Measurements from ENCODE around the gene PRRT1B. TPM values are rescaled to one million over a fixed set of nuclear protein-coding genes. Genes with fewer than 3 reads are reported as not detected.
"Not testable (repeated sequence)": the region's sequence is repeated elsewhere in the genome, so short reads cannot be mapped to it uniquely, and the experiment has no call there.

Gene PRRT1B
- total RNA-seq = not detected
- long read RNA-seq = 0 reads

DNA sequence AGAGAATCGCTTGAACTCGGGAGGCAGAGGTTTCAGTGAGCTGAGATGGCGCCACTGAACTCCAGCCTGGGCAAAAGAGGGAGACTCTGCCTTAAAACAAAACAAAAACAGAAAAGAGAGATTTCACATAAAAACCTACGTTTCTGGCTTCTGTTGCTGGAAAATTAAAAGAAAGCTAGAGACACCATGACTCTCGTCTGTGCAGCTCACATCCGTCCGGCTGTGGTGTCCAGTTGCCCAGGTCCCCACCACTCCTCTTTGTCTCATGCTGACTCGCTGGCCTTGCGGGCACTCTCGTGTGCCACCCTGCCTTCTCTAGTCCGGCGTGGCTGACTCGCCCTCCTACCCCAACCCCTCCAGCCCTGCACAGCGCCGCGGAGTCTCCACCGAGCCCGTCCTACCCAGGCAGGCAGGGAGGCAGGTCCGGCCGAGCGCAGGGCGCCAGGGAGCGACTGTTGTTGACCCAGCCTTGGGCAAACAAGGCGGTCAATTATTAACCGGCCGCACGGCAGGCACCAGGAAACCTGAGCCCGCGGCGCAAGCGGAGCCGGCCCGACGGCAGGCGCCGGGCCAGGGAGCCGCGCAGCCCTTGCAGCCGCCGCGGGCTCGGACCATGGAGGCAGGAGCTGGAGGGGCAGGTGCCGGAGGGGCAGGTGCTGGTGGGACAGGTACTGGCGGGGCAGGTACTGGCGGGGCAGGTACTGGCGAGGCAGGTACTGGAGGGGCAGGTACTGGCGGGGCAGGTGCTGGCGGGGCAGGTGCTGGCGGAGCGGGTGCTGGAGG, at the start of gene PRRT1B:
PRRT1B (plus strand) TSS at position 521 of the 783 bp plus-strand sequence; CDS start at position 614, 93 bp downstream.
- intact Hi-C loops (cut with DNase I) = no loop called here
- DNase-seq (no peak), ATAC-seq (peak; percentile 19 to 30)

DNA sequence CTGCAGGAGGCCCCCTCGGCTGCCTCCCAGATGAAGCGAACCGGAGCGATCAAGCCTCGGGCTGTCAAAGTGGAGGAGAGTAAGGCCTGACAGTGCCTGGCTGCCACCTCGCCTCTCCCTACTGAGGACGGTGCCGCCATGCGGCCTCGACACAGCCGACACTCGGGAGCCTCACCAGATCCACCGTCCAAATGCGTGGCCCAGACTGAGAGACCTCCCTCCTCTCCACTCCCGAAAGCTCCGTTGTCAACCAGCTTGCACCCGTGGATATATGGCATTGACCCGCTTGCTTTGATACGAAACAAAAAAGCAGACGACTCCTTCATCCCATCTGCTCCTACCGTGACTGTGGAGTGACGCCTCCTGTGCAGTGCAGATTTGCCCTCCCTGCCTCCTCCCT, 49.5 kb upstream of the PRRT1B start:
- ATAC-seq = no peak
- intact Hi-C loops (cut with DNase I) = no loop called here
- DNase-seq = no peak

DNA sequence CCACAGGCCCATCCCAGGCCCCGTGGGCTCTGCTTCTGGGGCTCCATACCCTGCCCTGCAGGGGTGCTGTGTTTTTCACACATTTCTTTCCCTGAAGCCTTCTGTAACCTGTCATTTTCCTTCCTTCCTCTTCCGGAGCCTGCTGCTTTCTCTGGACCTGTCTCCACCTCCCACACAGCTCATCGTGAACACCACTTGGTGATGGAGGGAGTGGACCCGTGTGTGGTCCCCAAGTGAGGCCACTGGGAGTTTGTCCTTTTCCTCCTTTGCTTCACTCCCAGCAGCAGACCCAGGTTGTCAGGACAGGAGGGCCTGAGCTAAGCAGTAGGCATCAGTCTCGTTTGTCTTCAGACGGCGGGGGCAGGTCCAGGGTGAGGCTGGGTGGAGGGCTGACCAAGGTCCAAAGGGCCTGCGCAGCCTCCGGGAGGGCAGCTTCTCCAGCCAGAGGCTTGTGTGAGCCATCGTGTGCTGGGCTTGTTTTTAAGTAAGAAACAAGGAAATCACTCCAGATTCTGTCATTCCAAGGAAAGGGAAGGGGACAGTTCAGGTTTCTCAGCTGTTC, 48.4 kb upstream of the PRRT1B start:
- DNase-seq (no peak), ATAC-seq (no peak)
- intact Hi-C loops (cut with DNase I) = no loop called here

DNA sequence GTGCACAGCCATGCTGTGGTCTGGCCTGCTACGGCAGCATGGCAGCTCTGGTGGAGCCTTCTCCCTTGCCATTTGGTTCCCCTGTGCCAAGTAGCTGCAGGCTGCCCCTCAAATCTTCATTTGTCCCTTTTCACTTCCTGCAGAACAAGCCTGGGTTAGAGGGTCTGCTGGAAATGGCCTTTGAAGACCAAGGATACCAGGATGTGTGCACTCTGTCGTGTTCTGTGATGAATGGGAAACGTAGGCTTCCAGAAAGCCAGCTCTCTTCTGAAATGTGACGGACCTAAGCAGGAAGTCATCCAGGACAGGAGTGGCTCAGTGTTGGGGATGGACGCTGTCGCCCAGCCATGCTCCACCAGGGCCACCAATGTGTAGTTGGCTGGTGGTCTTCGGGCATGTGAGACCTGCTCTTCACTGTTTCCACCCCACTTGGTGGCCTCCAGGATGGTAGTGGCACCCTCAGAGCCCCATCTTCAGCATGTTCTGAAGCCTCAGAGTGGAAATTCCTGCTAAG, 46.0 kb upstream of the PRRT1B start:
- intact Hi-C loops (cut with DNase I) = no loop called here
- no peak for ATAC-seq
- no peak for DNase-seq

DNA sequence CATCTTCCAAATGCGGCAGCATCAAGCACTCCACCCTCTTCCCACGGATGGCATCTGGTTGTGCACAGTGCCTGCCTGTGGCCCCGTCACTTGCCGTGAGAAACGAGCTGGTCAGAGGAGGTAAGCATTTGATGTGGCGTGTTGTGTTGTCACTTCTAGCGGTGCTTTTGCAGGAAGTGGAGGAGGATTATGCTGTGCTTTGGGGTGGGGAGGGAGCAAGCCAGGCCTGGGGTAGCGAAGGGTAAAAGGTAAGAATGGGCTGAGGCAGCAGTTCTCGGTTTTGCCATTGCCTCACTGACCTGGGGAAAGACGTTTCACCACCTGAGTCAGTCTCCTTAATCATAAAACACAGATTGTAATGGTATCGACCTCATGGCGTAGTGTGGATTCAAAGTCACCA, 44.9 kb upstream of the PRRT1B start:
- no peak for ATAC-seq
- intact Hi-C loops (cut with DNase I) = loop anchor here in 1 of 2 donors (10.0 kb wide), 1 partner anchor 244 kb away; the partner anchor contains the start of gene RAPGEF1
- DNase-seq = no peak

DNA sequence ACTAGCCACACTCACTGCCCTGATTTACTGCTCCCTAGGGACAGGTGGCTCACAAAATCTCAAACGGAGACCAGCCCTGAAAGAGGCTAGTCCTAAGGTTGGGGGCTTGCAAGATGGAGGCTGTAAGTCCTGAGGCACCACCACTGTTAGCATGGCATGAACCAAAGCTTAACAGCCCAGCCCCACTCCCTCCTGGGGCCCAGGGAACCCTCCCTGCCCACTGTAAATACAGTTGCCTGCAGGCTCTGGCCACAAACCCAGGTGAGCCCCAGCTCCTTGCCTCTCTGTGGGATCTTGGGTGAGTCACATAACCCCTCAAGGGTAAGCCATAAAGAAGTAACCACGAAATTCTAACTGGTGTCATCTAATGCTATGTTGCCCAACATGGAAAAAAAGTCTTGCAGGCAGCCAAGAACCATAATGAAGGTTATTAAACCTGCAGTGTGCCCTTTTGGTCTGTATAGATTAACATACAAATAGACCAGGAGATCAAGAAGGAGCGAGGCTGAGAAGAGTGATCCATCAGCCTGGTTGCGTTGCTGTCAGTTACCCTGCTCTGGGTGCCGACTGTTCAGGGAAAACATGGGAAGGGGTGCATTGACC, 44.3 kb upstream of the PRRT1B start:
- intact Hi-C loops (cut with DNase I) = loop anchor here in 1 of 2 donors (10.0 kb wide), 1 partner anchor 244 kb away; the partner anchor contains the start of gene RAPGEF1
- DNase-seq (no peak), ATAC-seq (no peak)

DNA sequence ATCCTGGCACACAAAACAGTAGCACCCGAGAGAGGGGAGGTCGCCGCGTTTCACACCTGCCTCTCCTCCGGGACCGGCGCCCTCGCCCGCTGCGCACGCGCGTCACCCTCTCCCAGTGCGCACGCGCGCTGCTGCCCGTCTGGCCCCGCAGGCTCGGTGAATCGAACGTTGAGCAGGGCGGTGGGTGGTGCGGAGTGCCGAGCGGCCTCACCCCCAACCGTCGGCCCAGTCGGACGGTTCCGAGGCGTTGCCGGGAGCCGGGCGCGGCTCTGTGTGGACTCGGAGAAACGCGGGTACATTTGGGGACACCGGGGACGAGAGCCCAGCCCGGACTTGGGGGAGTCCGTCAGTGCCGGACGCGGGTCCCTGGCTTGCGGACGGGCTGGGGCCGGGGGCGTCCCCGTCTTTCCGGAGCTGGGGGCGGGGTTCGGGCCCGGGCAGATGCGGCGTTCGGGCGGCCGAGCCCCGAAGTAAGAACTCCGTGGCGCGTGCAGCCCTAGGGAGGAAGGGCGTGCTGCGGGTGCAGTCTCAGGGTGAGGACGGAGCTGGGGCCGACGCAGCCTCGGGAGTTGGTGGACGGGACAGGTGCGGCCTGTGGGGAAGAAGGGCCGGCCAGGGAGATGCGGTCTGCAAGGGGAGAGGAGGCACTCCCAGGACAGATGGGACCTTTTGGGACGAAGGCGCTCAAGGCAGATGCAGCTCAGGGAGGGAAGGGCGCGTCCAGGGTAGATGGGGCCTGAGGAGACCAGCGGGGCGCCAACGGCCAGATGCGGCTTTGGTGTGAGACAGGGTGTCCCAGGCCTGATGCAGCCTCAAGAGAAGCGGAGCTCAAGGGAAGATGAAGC, 42.3 kb upstream of the PRRT1B start, which contains the start of gene POMT1:
POMT1 (plus strand) TSS at position 138 of the 845 bp plus-strand sequence. CDS start 1,301 bp downstream, outside the sequence.
- intact Hi-C loops (cut with DNase I) = loop anchor here in 1 of 2 donors (10.0 kb wide), 1 partner anchor 242 kb away; the partner anchor contains the start of gene RAPGEF1
- DNase-seq = peak; percentile 92
- peak; percentile 95 to 97 for ATAC-seq

DNA sequence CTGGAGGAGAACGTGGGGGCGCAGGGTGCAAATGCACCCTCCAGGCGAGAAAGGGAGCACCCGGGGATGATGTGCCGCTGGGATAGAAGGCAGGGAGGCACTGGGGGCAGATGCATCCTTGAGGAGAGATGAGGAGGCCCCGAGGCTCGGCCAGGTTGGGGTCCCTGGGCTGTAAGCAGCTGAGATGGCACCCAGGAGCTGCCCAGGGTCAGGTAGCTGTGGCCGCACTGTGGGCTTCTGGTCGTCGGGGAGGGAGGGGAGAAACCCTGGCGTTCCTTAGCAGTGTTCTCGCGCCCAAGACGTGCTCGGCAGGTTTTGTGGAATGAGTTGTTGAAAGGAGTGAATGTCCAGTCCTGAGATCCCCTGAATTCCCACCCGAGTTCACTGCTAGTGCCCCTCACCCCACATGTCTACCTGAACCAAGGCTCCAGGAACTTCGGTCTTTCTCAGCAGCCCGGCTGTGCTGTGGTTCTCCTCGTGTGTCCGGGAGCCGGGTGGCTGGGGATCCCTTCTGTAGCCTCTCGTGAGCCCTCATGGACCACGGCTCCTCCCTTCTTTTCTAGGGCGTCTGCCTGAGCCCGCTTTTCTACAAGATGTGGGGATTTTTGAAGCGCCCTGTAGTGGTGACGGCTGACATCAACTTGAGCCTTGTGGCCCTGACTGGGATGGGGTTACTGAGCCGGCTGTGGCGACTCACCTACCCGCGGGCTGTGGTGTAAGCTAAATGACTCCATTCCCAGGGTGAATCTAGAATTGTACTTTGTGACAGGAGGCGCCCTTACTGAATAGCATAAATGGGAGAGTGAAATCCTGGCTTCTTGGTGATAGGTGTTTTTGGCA, 41.5 kb upstream of the PRRT1B start:
- ATAC-seq = no peak
- DNase-seq = no peak
- intact Hi-C loops (cut with DNase I) = loop anchor here in 1 of 2 donors (10.0 kb wide), 1 partner anchor 241 kb away; the partner anchor contains the start of gene RAPGEF1

DNA sequence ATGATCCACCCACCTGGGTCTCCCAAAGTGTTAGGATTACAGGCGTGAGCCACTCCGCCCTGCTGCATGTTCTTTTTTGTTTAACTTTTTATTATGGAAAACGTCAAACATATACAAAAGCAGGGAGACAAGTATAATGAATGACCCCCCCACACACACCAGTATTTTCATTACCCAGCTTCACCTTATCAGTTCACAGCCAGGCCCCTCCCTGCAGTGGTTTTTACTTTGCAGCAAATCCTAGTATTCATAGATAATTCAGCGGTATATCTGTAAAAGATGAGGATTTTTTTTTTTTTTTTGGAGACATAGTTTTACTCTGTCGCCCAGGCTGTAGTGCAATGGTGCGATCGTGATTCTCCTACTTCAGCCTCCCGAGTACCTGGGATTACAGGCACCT, 40.3 kb upstream of the PRRT1B start:
- no peak for DNase-seq
- intact Hi-C loops (cut with DNase I) = loop anchor here in 1 of 2 donors (10.0 kb wide), 1 partner anchor 240 kb away; the partner anchor contains the start of gene RAPGEF1
- ATAC-seq = no peak

DNA sequence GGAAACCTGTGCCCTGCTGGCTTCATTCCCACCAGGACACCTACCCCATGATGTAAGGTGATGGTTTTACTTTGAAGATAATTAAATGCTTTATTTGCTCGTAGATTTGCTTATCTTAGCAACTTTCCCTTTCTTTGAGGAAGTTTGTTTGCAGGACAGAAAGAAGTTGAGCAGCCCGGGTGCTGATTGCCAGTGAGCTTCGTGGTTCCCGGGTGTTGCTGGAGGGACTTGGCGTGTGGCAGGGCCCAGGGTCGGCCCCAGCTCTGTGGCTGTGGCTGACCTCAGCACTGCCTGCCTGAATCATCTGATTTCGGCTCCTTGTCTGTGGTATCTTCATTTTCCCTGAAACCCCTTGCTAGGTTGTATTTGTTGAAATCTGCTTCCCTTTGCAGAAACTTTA, 33.9 kb upstream of the PRRT1B start:
- intact Hi-C loops (cut with DNase I) = no loop called here
- ATAC-seq = no peak

DNA sequence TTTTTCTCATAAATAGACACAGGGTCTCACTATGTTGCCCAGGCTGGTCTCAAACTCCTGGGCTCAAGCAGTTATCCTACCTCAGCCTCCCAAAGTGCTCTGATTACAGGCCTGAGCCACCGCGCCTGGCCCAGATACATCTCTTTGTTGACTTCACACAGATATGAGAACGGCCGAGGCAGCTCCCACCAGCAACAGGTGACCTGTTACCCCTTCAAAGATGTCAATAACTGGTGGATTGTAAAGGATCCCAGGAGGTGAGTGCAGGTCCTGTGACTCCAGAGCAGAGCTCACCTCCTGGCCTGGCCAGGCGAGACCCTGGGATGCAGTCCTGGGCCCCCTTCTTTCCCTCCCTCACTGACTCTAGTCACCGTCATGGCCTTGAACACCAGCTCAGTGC, 33.4 kb upstream of the PRRT1B start:
- intact Hi-C loops (cut with DNase I) = no loop called here
- ATAC-seq = no peak
- DNase-seq = no peak

More for the DNA sequence above, 33.9 kb upstream of the PRRT1B start:
- DNase-seq = no peak

DNA sequence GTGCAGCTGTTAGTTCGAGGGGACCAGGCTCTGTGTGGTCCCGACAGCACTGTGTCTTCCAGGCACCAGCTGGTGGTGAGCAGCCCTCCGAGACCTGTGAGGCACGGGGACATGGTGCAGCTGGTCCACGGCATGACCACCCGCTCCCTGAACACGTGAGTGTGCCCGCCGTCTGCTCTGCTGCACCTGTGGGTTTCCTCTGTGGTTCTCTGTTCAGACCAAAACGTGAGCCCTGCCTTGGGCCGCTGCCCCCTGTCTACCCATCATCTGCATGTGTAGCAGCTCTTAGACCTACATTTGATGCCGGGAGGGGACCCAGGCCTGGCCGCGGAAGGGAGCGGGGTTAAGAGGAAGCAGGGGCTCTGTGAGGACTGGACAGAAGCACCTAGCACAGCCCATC, 32.1 kb upstream of the PRRT1B start:
- intact Hi-C loops (cut with DNase I) = no loop called here
- DNase-seq (no peak), ATAC-seq (no peak)

DNA sequence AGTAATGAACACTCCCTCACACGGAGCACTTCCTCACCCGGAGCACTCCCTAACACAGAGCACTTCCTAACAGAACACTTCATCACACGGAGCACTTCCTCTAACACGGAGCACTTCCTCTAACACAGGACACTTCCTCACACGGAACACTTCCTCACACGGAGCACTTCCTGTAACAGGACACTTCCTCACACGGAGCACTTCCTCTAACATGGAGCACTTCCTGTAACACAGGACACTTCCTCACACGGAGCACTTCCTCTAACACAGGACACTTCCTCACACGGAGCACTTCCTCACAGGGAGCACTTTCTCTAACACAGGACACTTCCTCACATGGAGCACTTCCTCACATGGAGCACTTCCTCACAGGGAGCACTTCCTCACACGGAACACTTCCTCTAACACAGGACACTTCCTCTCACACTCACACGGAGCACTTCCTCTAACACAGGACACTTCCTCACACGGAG, 29.7 kb upstream of the PRRT1B start:
- intact Hi-C loops (cut with DNase I); DNase-seq; ATAC-seq: not testable (repeated sequence)

DNA sequence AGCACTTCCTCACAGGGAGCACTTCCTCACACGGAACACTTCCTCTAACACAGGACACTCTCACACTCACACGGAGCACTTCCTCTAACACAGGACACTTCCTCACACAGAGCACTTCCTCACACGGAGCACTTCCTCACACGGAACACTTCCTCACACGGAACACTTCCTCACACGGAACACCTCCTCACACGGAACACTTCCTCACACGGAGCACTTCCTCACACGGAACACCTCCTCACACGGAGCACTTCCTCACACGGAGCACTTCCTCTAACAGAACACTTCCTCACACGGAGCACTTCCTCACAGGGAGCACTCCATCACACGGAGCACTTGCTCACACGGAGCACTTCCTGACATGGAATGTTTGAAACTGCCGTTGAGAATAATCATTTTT, 29.2 kb upstream of the PRRT1B start:
- intact Hi-C loops (cut with DNase I) = no loop called here
- DNase-seq = no peak

DNA sequence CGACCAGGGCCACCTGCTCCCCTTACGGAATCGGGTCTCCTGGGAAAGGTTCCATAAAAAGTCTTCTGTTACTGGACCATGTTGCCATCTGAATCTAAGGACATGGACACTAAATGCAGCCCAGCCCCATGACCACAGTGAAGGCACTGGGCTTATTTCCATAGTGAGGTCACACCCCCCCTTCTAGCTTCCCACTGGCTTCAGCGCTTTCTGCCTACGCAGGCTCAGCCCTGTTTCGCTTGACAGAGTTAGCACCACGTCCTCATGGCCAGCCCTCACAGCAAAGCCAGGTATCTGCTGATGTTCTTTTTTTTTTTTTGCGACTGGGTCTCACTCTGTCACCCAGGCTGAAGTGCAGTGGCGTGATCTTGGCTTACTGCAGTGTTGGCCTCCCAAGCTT, 28.4 kb upstream of the PRRT1B start:
- no peak for ATAC-seq
- intact Hi-C loops (cut with DNase I) = no loop called here
- no peak for DNase-seq

More for the DNA sequence above, 29.2 kb upstream of the PRRT1B start:
- ATAC-seq = no peak

DNA sequence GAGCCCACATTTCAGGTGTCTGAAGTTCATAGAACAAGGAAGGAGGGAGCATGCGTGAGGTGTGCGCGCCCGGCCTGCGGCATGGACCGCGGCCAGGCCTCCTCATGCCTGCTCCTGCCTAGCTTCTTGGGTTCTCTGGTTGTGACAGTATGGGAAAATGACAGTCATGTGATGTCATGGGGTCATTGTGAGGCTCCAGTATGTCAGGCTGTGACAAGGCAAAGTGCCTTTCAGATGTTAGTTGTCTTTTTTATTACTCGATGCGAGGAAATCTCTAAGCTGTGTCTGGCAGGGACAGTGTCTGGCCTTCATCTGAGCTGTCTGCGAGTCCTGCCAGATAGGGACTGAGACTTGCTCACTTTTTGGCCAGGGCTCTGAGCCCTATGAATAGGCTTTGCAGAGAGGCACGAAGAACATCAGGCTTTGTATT, 27.5 kb upstream of the PRRT1B start:
- intact Hi-C loops (cut with DNase I) = no loop called here
- ATAC-seq (peak; percentile 92), DNase-seq (peak; percentile 59)

DNA sequence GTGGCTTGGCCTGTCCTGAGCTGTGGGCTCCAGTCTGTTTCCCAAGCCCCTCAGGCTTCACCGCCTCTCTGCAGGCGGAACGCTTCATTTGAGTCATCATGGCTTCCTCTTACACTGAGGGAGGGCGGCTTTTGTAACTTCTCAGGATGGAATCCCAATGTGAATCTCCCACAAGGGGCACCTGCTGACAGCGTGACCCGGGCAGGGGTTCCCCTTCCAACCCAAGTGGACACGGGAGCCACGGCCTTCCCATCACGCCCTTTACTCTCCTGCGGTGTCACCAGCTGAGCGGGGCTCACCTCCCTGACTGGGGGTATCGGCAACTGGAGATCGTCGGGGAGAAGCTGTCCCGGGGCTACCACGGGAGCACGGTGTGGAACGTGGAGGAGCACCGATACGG, 26.8 kb upstream of the PRRT1B start:
- ATAC-seq = no peak
- DNase-seq = no peak
- intact Hi-C loops (cut with DNase I) = no loop called here

DNA sequence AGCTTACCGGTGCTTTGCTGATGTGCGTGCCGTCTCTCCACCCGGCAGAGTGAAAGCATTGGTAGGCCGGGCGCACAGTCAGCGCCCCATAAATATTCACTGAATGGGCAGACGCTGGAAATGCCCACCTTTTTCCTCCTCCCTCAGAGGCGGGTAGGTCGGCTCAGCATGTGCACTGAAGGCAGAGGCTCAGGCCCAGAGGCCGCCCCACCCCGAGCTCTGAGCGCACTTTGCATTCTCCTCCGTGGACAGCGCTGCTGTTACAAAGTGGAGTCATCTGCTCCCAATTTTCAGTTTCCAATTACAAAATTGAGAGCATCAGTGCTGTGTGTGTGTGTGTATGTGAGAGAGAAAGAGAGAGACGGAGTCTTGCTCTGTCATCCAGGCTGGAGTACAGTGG, 24.8 kb upstream of the PRRT1B start:
- intact Hi-C loops (cut with DNase I) = no loop called here
- DNase-seq (no peak), ATAC-seq (no peak)
